Ovary (tissue), 3 donors: ENCODE results near the gene KIAA1614.

Source experiments
- CTCF ChIP-seq, 3 donors: fragments of 450-650 bp in 2 of 3; fragments of 200-600 bp in 1 of 3; IDR thresholded peaks; one replicate each; pipeline versions ENCODE4 v1.5.1 to v1.8.0; 2016 to 2022; ENCODE audit warnings: antibody characterized with exemption in 3 of 3, mild to moderate bottlenecking in 1 of 3
- POLR2A ChIP-seq: fragments of 450-650 bp; IDR thresholded peaks from one replicate; pipeline ENCODE4 v1.6.1; 2017; ENCODE audit warnings: antibody characterized with exemption, mild to moderate bottlenecking, moderate library complexity
- donor health status: DM: no; HTN: no; CAD: no.

GRCh38 chr1:180922631-180923015 is 9.9 kb downstream of the KIAA1614 start:
- TF ChIP-seq POLR2A (no peak), CTCF (IDR thresholded peaks at IDR 0.05) (no peak)
